IMR-90 (cell line): ENCODE results near the gene EIF4G3. TPM values are rescaled to one million over a fixed set of nuclear protein-coding genes. Genes with fewer than 3 reads are reported as not detected.

ENCODE experiments used
- ATAC-seq: fragments of 200-7000 bp; cut with Tn5 transposase; 2 replicates; pipeline ENCODE4 v1.9.1; 2020; ENCODE audit warnings: low read depth, mild to moderate bottlenecking, moderate library complexity
- BruUV-seq: library from RNA; stranded (reverse); fragments of 400-500 nt; replicated peaks from 2 replicates; lab custom pipeline; 2021; lab: Mats Ljungman, UMichigan
- CTCF ChIA-PET: fragments of 300-600 bp; formaldehyde crosslinking; extraction: SDS; loops from one replicate; lab custom pipeline; 2021; ENCODE audit warnings: antibody characterized with exemption; lab: Yijun Ruan, JAX
- POLR2A ChIA-PET: fragments of 300-600 bp; sonication (Branson Sonifier 250); formaldehyde crosslinking; loops from one replicate; lab custom pipeline; 2022; ENCODE audit warnings: antibody characterized with exemption; ENCODE audit not compliant: unreplicated experiment; lab: Charles Lee
- DNase-seq: peaks from one replicate; pipeline ENCODE4 v3.0.0; 2013
- H2AFZ ChIP-seq: replicated peaks from 2 replicates; pipeline ENCODE3; 2013; ENCODE audit warnings: low read length, mild to moderate bottlenecking; ENCODE audit not compliant: poor library complexity
- H2AK5ac ChIP-seq: 2 replicates; pipeline ENCODE4 v1.6.1; 2013; ENCODE audit warnings: low read depth, low read length, inconsistent platforms
- H2AK9ac ChIP-seq: replicated peaks from 2 replicates; pipeline ENCODE3; 2013; ENCODE audit warnings: mild to moderate bottlenecking, low read depth, low read length, moderate library complexity; ENCODE audit not compliant: poor library complexity
- H2BK120ac ChIP-seq: 2 replicates; pipeline ENCODE4 v1.6.1; 2013; ENCODE audit warnings: low read depth, low read length, inconsistent platforms
- H2BK15ac ChIP-seq: 3 replicates; pipeline ENCODE4 v1.6.1; 2013; ENCODE audit warnings: low read depth, low read length, inconsistent platforms
- H2BK20ac ChIP-seq: 2 replicates; pipeline ENCODE4 v1.6.1; 2013; ENCODE audit warnings: low read depth, mild to moderate bottlenecking, inconsistent platforms, low read length, moderate library complexity
- H2BK5ac ChIP-seq: 2 replicates; pipeline ENCODE4 v1.6.1; 2013; ENCODE audit warnings: mild to moderate bottlenecking, low read depth, low read length, inconsistent platforms; ENCODE audit not compliant: poor library complexity, severe bottlenecking
- H3K14ac ChIP-seq: replicated peaks from 2 replicates; pipeline ENCODE4 v1.6.1; 2013; ENCODE audit warnings: low read depth, low read length, inconsistent platforms
- H3K18ac ChIP-seq: 2 replicates; pipeline ENCODE4 v1.6.1; 2013; ENCODE audit warnings: low read depth, low read length, control low read depth
- H3K23ac ChIP-seq: 2 replicates; pipeline ENCODE4 v1.6.1; 2013; ENCODE audit warnings: low read depth, low read length, inconsistent platforms
- H3K27ac ChIP-seq: 2 replicates; pipeline ENCODE4 v1.5.1; 2013; ENCODE audit warnings: mild to moderate bottlenecking, control low read depth, low read length; ENCODE audit not compliant: insufficient read depth
- H3K27me3 ChIP-seq: 2 replicates; pipeline ENCODE4 v1.6.1; 2013; ENCODE audit warnings: low read length; ENCODE audit not compliant: control insufficient read depth, insufficient read depth
- H3K36me3 ChIP-seq: 2 replicates; pipeline ENCODE4 v1.6.1; 2013; ENCODE audit warnings: low read length, mixed read lengths; ENCODE audit not compliant: control insufficient read depth, insufficient read depth
- H3K4ac ChIP-seq: 2 replicates; pipeline ENCODE4 v1.6.1; 2013; ENCODE audit warnings: low read depth, low read length, inconsistent platforms
- H3K4me1 ChIP-seq: 2 replicates; pipeline ENCODE4 v1.6.1; 2013; ENCODE audit warnings: low read length, mixed read lengths; ENCODE audit not compliant: control insufficient read depth, insufficient read depth
- H3K4me2 ChIP-seq: 2 replicates; pipeline ENCODE4 v1.6.1; 2013; ENCODE audit warnings: low read depth, mild to moderate bottlenecking, control low read depth, low read length, moderate library complexity
- H3K4me3 ChIP-seq: 2 replicates; pipeline ENCODE4 v1.5.1; 2013; ENCODE audit warnings: low read depth, mild to moderate bottlenecking, control low read depth, low read length, moderate library complexity; ENCODE audit not compliant: insufficient read depth
- H3K56ac ChIP-seq: 2 replicates; pipeline ENCODE4 v1.6.1; 2013; ENCODE audit warnings: low read length, inconsistent platforms; ENCODE audit not compliant: insufficient read depth; ENCODE audit errors: extremely low read depth
- H3K79me1 ChIP-seq, 2 experiments: 2 replicates each; pipeline ENCODE4 v1.6.1; 2013; ENCODE audit warnings: low read length in 2 of 2, inconsistent platforms in 1 of 2, low read depth in 1 of 2
- H3K9ac ChIP-seq: 2 replicates; pipeline ENCODE4 v1.6.1; 2013; ENCODE audit warnings: low read depth, low read length, control low read depth
- H3K9me1 ChIP-seq: 2 replicates; pipeline ENCODE4 v1.6.1; 2013; ENCODE audit warnings: low read length, inconsistent platforms; ENCODE audit not compliant: insufficient read depth
- H3K9me3 ChIP-seq: 2 replicates; pipeline ENCODE4 v1.6.1; 2013; ENCODE audit warnings: low read length; ENCODE audit not compliant: control insufficient read depth, insufficient read depth
- H4K20me1 ChIP-seq: 2 replicates; pipeline ENCODE4 v1.6.1; 2013; ENCODE audit warnings: low read length, inconsistent platforms; ENCODE audit not compliant: insufficient read depth
- H4K5ac ChIP-seq: 2 replicates; pipeline ENCODE4 v1.6.1; 2013; ENCODE audit warnings: mild to moderate bottlenecking, low read depth, low read length, control low read depth
- H4K8ac ChIP-seq, 2 experiments: 2 replicates each; pipeline ENCODE4 v1.6.1; 2013; ENCODE audit warnings: low read depth in 2 of 2, low read length in 2 of 2, control low read depth in 1 of 2, inconsistent platforms in 1 of 2
- H4K91ac ChIP-seq: 2 replicates; pipeline ENCODE4 v1.6.1; 2013; ENCODE audit warnings: low read depth, low read length, inconsistent platforms; ENCODE audit not compliant: insufficient read depth
- CTCF ChIP-seq: conservative IDR thresholded peaks from 2 replicates; pipeline ENCODE4 v1.5.1; 2012; ENCODE audit warnings: mild to moderate bottlenecking, low read depth, low read length, improper control_type of control experiment
- NFE2L2 ChIP-seq: fragments of 150-350 bp; IDR thresholded peaks from 2 replicates; pipeline ENCODE4 v1.6.1; 2016; ENCODE audit warnings: low read depth, mild to moderate bottlenecking, low read length
- RAD21 ChIP-seq: IDR thresholded peaks from 2 replicates; pipeline ENCODE4 v1.6.1; 2012; ENCODE audit warnings: low read length, improper control_type of control experiment
- SMC3 ChIP-seq: fragments of 150-350 bp; IDR thresholded peaks from 2 replicates; pipeline ENCODE4 v1.6.1; 2016; ENCODE audit warnings: low read depth, mild to moderate bottlenecking, antibody characterized with exemption, low read length, moderate library complexity
- WGBS, 2 experiments: methylation state at CpG; one replicate each; pipeline versions ENCODE4 v1.1.5 to v1.1.7; 2013; ENCODE audit warnings: missing lambda C conversion rate in 2 of 2; ENCODE audit not compliant: insufficient read length in 1 of 2; ENCODE audit errors: extremely low coverage in 2 of 2; 5-methylcytosine and 5-hydroxymethylcytosine counted together
- dilution Hi-C: fragments of 300-500 bp; cut with HindIII; formaldehyde crosslinking; loops from one replicate; pipeline ENCODE4 v1.14.3; 2018; ENCODE audit warnings: low sequenced_read_pairs; ENCODE audit not compliant: unreplicated experiment
- in situ Hi-C: fragments of 300-500 bp; cut with MboI; formaldehyde crosslinking; loops from 3 replicates; pipeline ENCODE4 v1.14.3; 2019; ENCODE audit warnings: low sequenced_read_pairs, inconsistent platforms, mixed read lengths
- intact Hi-C: fragments of 100-400 bp; cut with micrococcal nuclease; formaldehyde crosslinking; loops from 2 replicates; pipeline ENCODE4 v1.10.0; 2022
- polyA plus RNA-seq, 3 experiments: library from polyadenylated mRNA; depleted of rRNA; stranded (reverse); fragments of >200 nt; gene quantifications; 2 replicates each; pipeline ENCODE4 v1.2.3, GENCODE V29; 2012; ENCODE audit warnings: low replicate concordance in 1 of 3
- total RNA-seq: library from RNA; depleted of rRNA; stranded (reverse); fragments of >200 nt; gene quantifications from 2 replicates; pipeline ENCODE4 v1.2.3, GENCODE V29; 2012

The EIF4G3 gene
- total and polyA plus RNA-seq, 2 of the 4 experiments (the other 2 are of a cell fraction): 25.8 to 49.2 TPM

GRCh38 chr1:21217812-21218596 lies 41.3 kb upstream of the EIF4G3 start:
- in situ Hi-C loops: loop anchor here (25.0 kb wide), 1 partner anchor 681 kb away; no protein-coding TSS in a partner anchor

More at GRCh38 chr1:21217812-21218596, 41.3 kb upstream of the EIF4G3 start:
- Histone ChIP-seq H3K14ac (no peak overlapping the region), H3K9ac (no peak overlapping the region), H3K79me1 (no peaks in the 10 kb centered on the region), H4K20me1 (peaks cover 8% of the 10 kb centered on the region; the same call in 1 of the 2 replicates), H4K91ac (no peak overlapping the region), H3K27ac (no peak overlapping the region), H2BK5ac (no peak overlapping the region), H3K36me3 (peaks cover 47% of the 10 kb centered on the region), H3K4ac (no peak overlapping the region), H3K4me3 (no peak overlapping the region), H4K5ac (no peak overlapping the region), H2BK15ac (no peak overlapping the region), H3K4me2 (no peak overlapping the region), H3K4me1 (no peaks in the 10 kb centered on the region), H3K27me3 (no peaks in the 10 kb centered on the region), H2BK20ac (no peak overlapping the region), H2AFZ (peak overlapping the region; percentile 10), H3K9me3 (no peaks in the 10 kb centered on the region), H3K18ac (no peak overlapping the region), H3K23ac (no peak overlapping the region), H3K56ac (no peak overlapping the region), H4K8ac (no peak overlapping the region), H2AK9ac (no peak overlapping the region), H3K9me1 (peaks cover 8% of the 10 kb centered on the region), H2AK5ac (no peak overlapping the region; the same call in 1 of the 2 replicates), H2BK120ac (no peak overlapping the region)
- BruUV-seq: no TSS peak
- TF ChIP-seq CTCF: peak; percentile 45
- TF ChIP-seq NFE2L2: no peak
- TF ChIP-seq RAD21: peak; percentile 38
- TF ChIP-seq SMC3: peak; percentile 30; the same call in 1 of the 2 replicates
- ChIA-PET POLR2A (no interaction called here), CTCF (interaction anchor here (0.6 to 2.2 kb wide), 3 partner anchors 21 to 221 kb away, joined by 3 to 9 read pairs (median 3); no protein-coding TSS in a partner anchor)
- dilution Hi-C loops: no loop called here
- ATAC-seq: peak; percentile 43
- 97% methylated on average over 5 of the region's 20 CpGs; no CpG with 5 or more reads in 1 of the 2 experiments for WGBS, 2 experiments
- intact Hi-C loops: no loop called here
- peak; percentile 21 for DNase-seq
